ENCODE results near the gene GRM5. TPM values are rescaled to one million over a fixed set of nuclear protein-coding genes. Genes with fewer than 3 reads are reported as not detected.

GRM5 gene
- total RNA-seq, 1 experiment from 2014 or later = 8.3 TPM

GRCh38 chr11:88656283-88656682 lies 409.5 kb downstream of the GRM5 start:
- no peak for TF ChIP-seq CTCF (IDR thresholded peaks at IDR 0.05; ENCODE audit: unreplicated experiment)
- Mint-ChIP-seq H3K36me3 (ENCODE audit: insufficient read depth, unreplicated experiment) (no peaks in the 10 kb centered on the region), H3K4me1 (ENCODE audit: low read depth, unreplicated experiment) (no peaks in the 10 kb centered on the region), H3K27me3 (ENCODE audit: unreplicated experiment) (no peaks in the 10 kb centered on the region), H3K9me3 (ENCODE audit: low read depth, unreplicated experiment) (no peaks in the 10 kb centered on the region), H3K4me3 (ENCODE audit: low read depth, unreplicated experiment) (no peak overlapping the region), H3K27ac (ENCODE audit: unreplicated experiment) (no peak overlapping the region)
- CTCF ChIA-PET = no interaction called here
- intact Hi-C loops (cut with micrococcal nuclease; ENCODE audit: unreplicated experiment) = no loop called here
- no peak for DNase-seq
- no TSS peak for BruUV-seq (replicated peaks)

GRCh38 chr11:88655656-88656055 lies 410.1 kb downstream of the GRM5 start:
- no TSS peak for BruUV-seq (replicated peaks)
- H3K36me3 Mint-ChIP-seq (ENCODE audit: insufficient read depth, unreplicated experiment) = no peaks in the 10 kb centered on the region
- no peaks in the 10 kb centered on the region for H3K9me3 Mint-ChIP-seq (ENCODE audit: low read depth, unreplicated experiment)
- intact Hi-C loops (cut with micrococcal nuclease; ENCODE audit: unreplicated experiment) = no loop called here
- CTCF ChIA-PET = no interaction called here
- DNase-seq = no peak
- no peak overlapping the region for H3K27ac Mint-ChIP-seq (ENCODE audit: unreplicated experiment)
- no peak overlapping the region for H3K4me3 Mint-ChIP-seq (ENCODE audit: low read depth, unreplicated experiment)
- no peaks in the 10 kb centered on the region for H3K4me1 Mint-ChIP-seq (ENCODE audit: low read depth, unreplicated experiment)
- no peaks in the 10 kb centered on the region for H3K27me3 Mint-ChIP-seq (ENCODE audit: unreplicated experiment)
- no peak for TF ChIP-seq CTCF (IDR thresholded peaks at IDR 0.05; ENCODE audit: unreplicated experiment)

- no peaks in the 10 kb centered on the region for H3K36me3 Mint-ChIP-seq (ENCODE audit: insufficient read depth, unreplicated experiment)
- no TSS peak for BruUV-seq (replicated peaks)
- H3K27ac Mint-ChIP-seq (ENCODE audit: unreplicated experiment) = no peak overlapping the region
- no peak for DNase-seq
- no peaks in the 10 kb centered on the region for H3K9me3 Mint-ChIP-seq (ENCODE audit: low read depth, unreplicated experiment)
- intact Hi-C loops (cut with micrococcal nuclease; ENCODE audit: unreplicated experiment) = no loop called here
- no peaks in the 10 kb centered on the region for H3K4me1 Mint-ChIP-seq (ENCODE audit: low read depth, unreplicated experiment)
- CTCF ChIA-PET = no interaction called here
- no peak for TF ChIP-seq CTCF (IDR thresholded peaks at IDR 0.05; ENCODE audit: unreplicated experiment)
- H3K4me3 Mint-ChIP-seq (ENCODE audit: low read depth, unreplicated experiment) = no peak overlapping the region
- no peaks in the 10 kb centered on the region for H3K27me3 Mint-ChIP-seq (ENCODE audit: unreplicated experiment)
These were observed 410.6 kb downstream of the GRM5 start for GRCh38 chr11:88655196-88655595.

GRCh38 chr11:88651556-88651955 lies 414.2 kb downstream of the GRM5 start:
- H3K4me3 Mint-ChIP-seq (ENCODE audit: low read depth, unreplicated experiment) = no peak overlapping the region
- no peaks in the 10 kb centered on the region for H3K36me3 Mint-ChIP-seq (ENCODE audit: insufficient read depth, unreplicated experiment)
- no peaks in the 10 kb centered on the region for H3K27me3 Mint-ChIP-seq (ENCODE audit: unreplicated experiment)
- CTCF ChIA-PET = no interaction called here
- no peaks in the 10 kb centered on the region for H3K4me1 Mint-ChIP-seq (ENCODE audit: low read depth, unreplicated experiment)
- DNase-seq = no peak
- no peak for TF ChIP-seq CTCF (IDR thresholded peaks at IDR 0.05; ENCODE audit: unreplicated experiment)
- BruUV-seq (replicated peaks) = no TSS peak
- no peaks in the 10 kb centered on the region for H3K9me3 Mint-ChIP-seq (ENCODE audit: low read depth, unreplicated experiment)
- intact Hi-C loops (cut with micrococcal nuclease; ENCODE audit: unreplicated experiment) = no loop called here
- H3K27ac Mint-ChIP-seq (ENCODE audit: unreplicated experiment) = no peak overlapping the region

GRCh38 chr11:88644724-88645123 lies 421.1 kb downstream of the GRM5 start:
- no peak for TF ChIP-seq CTCF (IDR thresholded peaks at IDR 0.05; ENCODE audit: unreplicated experiment)
- no peak for DNase-seq

More at GRCh38 chr11:88644724-88645123, 421.1 kb downstream of the GRM5 start:
- Mint-ChIP-seq H3K9me3 (ENCODE audit: low read depth, unreplicated experiment) (peaks cover 2% of the 10 kb centered on the region), H3K36me3 (ENCODE audit: insufficient read depth, unreplicated experiment) (peaks cover 7% of the 10 kb centered on the region), H3K27ac (ENCODE audit: unreplicated experiment) (no peak overlapping the region), H3K27me3 (ENCODE audit: unreplicated experiment) (no peaks in the 10 kb centered on the region), H3K4me3 (ENCODE audit: low read depth, unreplicated experiment) (no peak overlapping the region), H3K4me1 (ENCODE audit: low read depth, unreplicated experiment) (peaks cover 13% of the 10 kb centered on the region)
- CTCF ChIA-PET = no interaction called here
- no TSS peak for BruUV-seq (replicated peaks)
- intact Hi-C loops (cut with micrococcal nuclease; ENCODE audit: unreplicated experiment) = no loop called here

Measured in Calu3 (cell line).